ENCODE measurements around the gene SERP2.

GRCh38 chr13:44400736-44401135, 27.1 kb downstream of the SERP2 start:
- TF ChIP-seq CTCF (IDR thresholded peaks at IDR 0.05 in 2 of 3, conservative IDR thresholded peaks at IDR 0.05 in 1 of 3; ENCODE audit: borderline replicate concordance in 1 of 3, insufficient read depth in 1 of 3, low read depth in 2 of 3, low read length in 2 of 3) (no peak), EZH2 (IDR thresholded peaks at IDR 0.05) (no peak), CBX3 (IDR thresholded peaks at IDR 0.05; ENCODE audit: low read depth) (no peak), POLR2A (IDR thresholded peaks at IDR 0.05; ENCODE audit: borderline replicate concordance, extremely low read depth, insufficient read depth, insufficient read length) (no peak)

All from HCT116 (cell line).